K562 (cell line): ENCODE results near the gene CCT5. TPM values are rescaled to one million over a fixed set of nuclear protein-coding genes. Genes with fewer than 3 reads are reported as not detected.
A peak's percentile ranks its signal among the peaks of the same experiment; 100 is the strongest.

ENCODE experiments used
- HMGN3 ChIP-seq: IDR thresholded peaks from 2 replicates; pipeline ENCODE4 v1.6.1; 2011; ENCODE audit warnings: borderline replicate concordance, low read depth, mild to moderate bottlenecking, mixed read lengths, low read length; ENCODE audit not compliant: insufficient read length; ENCODE audit errors: extremely low read depth
- KDM4B ChIP-seq, 2 experiments: fragments of 450-650 bp in 1 of 2; sonication (generic) in 1 of 2; IDR thresholded peaks; 2 replicates each; pipeline ENCODE4 v1.6.1; 2016 to 2017; ENCODE audit warnings: borderline replicate concordance in 2 of 2, antibody characterized with exemption in 1 of 2, low read depth in 1 of 2, mild to moderate bottlenecking in 1 of 2
- RBM15 ChIP-seq: fragments of 200-400 bp; formaldehyde crosslinking; IDR thresholded peaks from 2 replicates; pipeline ENCODE4 v1.6.1; 2018; ENCODE audit warnings: mild to moderate bottlenecking, low read length, moderate library complexity; ENCODE audit not compliant: insufficient read depth
- RBM17 ChIP-seq: fragments of 200-400 bp; formaldehyde crosslinking; IDR thresholded peaks from 2 replicates; pipeline ENCODE4 v1.6.1; 2017; ENCODE audit warnings: low read depth, mild to moderate bottlenecking, low read length, borderline replicate concordance
- SLC30A9 ChIP-seq: fragments of 250-450 bp; sonication (Bioruptor Pico); IDR thresholded peaks from 2 replicates; pipeline ENCODE4 v1.8.0; 2022; ENCODE audit warnings: mild to moderate bottlenecking, moderate library complexity
- SMARCA4 ChIP-seq: fragments of 450-650 bp; IDR thresholded peaks from 2 replicates; pipeline ENCODE4 v1.6.1; 2016
- TAF7 ChIP-seq: fragments of 450-650 bp; IDR thresholded peaks from 2 replicates; pipeline ENCODE4 v1.6.1; 2016; ENCODE audit warnings: missing genetic modification characterization, missing compliant biosample characterization
- TOE1 ChIP-seq, 2 experiments: fragments of 450-650 bp in 1 of 2; sonication (generic) in 1 of 2; formaldehyde crosslinking in 1 of 2; IDR thresholded peaks; 2 replicates each; pipeline versions ENCODE4 v1.7.1 to v1.8.0; 2016 to 2022; ENCODE audit warnings: borderline replicate concordance in 2 of 2, mild to moderate bottlenecking in 2 of 2, antibody characterized with exemption in 1 of 2, inconsistent platforms in 1 of 2, low read depth in 1 of 2, missing genetic modification reagents in 1 of 2, moderate library complexity in 1 of 2
- XRCC4 ChIP-seq: IDR thresholded peaks from one replicate; pipeline ENCODE4 v1.6.1; 2011; ENCODE audit not compliant: insufficient read depth, insufficient read length; ENCODE audit errors: extremely low read depth
- ZNF133 ChIP-seq: fragments of 250-450 bp; sonication (Bioruptor Pico); IDR thresholded peaks from 2 replicates; pipeline ENCODE4 v1.4.0; 2020; ENCODE audit warnings: mild to moderate bottlenecking
- ZNF24 ChIP-seq: fragments of 450-650 bp; IDR thresholded peaks from 2 replicates; pipeline ENCODE4 v1.6.1; 2016
- ZNF444 ChIP-seq: fragments of 250-450 bp; sonication (Bioruptor Pico); IDR thresholded peaks from 2 replicates; pipeline ENCODE4 v1.4.0; 2020; ENCODE audit warnings: mild to moderate bottlenecking, moderate library complexity
- polyA plus RNA-seq, 8 experiments: library from polyadenylated mRNA; depleted of rRNA in 4 of 8; stranded (reverse) in 5 of 8; unstranded in 3 of 8; fragments of >200 nt; fragmentation: Nextera tagmentation in 2 of 8; fragmentation: Illumina TruSeq in 1 of 8; extraction: Ambion mirVana in 2 of 8; extraction: Trizol in 1 of 8; gene quantifications; 2 replicates each; pipeline versions ENCODE4 v1.2.1 to v1.2.3, GENCODE V29; 2011 to 2014; ENCODE audit warnings: inconsistent platforms in 1 of 8, missing spikeins in 1 of 8
- total RNA-seq, 7 experiments: library from RNA; depleted of rRNA in 6 of 7; stranded (reverse); fragments of >200 nt in 6 of 7; fragmentation: Illumina TruSeq in 2 of 7; extraction: Trizol in 2 of 7; gene quantifications; 2 replicates each; pipeline versions ENCODE4 v1.2.1 to v1.2.3, GENCODE V29; 2011 to 2021; ENCODE audit warnings: low replicate concordance in 1 of 7
- TF ChIP-seq, protein P1 (sequence below): fragments of 250-450 bp; sonication (Bioruptor Pico); IDR thresholded peaks from 2 replicates; pipeline ENCODE4 v1.4.0; 2020; ENCODE audit warnings: mild to moderate bottlenecking, moderate library complexity
- TF ChIP-seq, protein P2 (sequence below): sonication (generic); formaldehyde crosslinking; IDR thresholded peaks from 2 replicates; pipeline ENCODE4 v1.8.1; 2023; ENCODE audit warnings: missing genetic modification reagents, mild to moderate bottlenecking, borderline replicate concordance
- TF ChIP-seq, protein P3 (sequence below), 3 experiments: IDR thresholded peaks in 2 of 3; conservative IDR thresholded peaks in 1 of 3; 2 replicates each; pipeline ENCODE4 v1.5.1; 2011 to 2012; ENCODE audit warnings: low read length in 3 of 3, mild to moderate bottlenecking in 3 of 3, control low read depth in 2 of 3, improper control_type of control experiment in 1 of 3, inconsistent platforms in 1 of 3, low read depth in 1 of 3, mixed read lengths in 1 of 3, moderate library complexity in 1 of 3; ENCODE audit not compliant: insufficient read depth in 2 of 3

Gene CCT5
- total and polyA plus RNA-seq, 9 of the 15 experiments (the other 6 are each of a cell fraction or from before 2014, with no cell fraction given), result 782 to 1,606 (median 1,153) TPM

DNA sequence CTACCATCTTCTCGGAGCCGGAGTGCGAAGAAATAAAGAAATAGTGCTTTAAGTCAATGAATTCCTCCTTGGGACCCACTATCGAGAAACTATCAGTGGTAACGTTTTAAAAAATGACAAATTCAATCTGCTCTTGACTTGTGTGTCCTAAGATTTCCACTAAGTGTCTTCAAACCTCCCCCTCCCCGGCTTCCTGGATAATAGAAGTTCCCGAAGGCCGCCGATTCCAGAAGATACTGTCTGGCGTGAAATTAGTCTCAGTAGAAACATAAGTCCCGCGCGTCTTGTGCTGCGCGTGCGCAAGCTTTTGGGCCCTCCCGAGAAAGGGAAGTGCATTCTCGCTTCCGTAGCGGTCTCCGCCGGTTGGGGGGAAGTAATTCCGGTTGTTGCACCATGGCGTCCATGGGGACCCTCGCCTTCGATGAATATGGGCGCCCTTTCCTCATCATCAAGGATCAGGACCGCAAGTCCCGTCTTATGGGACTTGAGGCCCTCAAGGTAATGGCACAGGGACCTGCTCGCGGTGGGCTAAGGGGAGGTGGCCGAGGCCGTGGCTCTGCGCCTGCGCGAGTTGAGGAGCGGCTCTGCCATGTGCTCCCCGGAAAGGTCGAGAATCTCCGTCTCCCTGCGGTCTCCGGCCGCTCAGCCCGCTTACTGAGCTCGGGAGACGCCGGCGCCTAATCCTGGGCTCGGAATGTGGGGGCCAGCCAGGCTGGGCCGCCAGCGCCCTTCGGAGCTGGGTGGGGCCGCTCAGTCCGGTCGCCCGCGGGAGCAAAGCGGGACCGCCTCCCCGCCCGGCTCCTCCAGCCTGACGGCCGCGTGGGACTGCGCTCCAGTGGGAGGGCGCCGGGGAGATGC lies at the start of gene CCT5 (continued):
- TF ChIP-seq, protein P1, sequence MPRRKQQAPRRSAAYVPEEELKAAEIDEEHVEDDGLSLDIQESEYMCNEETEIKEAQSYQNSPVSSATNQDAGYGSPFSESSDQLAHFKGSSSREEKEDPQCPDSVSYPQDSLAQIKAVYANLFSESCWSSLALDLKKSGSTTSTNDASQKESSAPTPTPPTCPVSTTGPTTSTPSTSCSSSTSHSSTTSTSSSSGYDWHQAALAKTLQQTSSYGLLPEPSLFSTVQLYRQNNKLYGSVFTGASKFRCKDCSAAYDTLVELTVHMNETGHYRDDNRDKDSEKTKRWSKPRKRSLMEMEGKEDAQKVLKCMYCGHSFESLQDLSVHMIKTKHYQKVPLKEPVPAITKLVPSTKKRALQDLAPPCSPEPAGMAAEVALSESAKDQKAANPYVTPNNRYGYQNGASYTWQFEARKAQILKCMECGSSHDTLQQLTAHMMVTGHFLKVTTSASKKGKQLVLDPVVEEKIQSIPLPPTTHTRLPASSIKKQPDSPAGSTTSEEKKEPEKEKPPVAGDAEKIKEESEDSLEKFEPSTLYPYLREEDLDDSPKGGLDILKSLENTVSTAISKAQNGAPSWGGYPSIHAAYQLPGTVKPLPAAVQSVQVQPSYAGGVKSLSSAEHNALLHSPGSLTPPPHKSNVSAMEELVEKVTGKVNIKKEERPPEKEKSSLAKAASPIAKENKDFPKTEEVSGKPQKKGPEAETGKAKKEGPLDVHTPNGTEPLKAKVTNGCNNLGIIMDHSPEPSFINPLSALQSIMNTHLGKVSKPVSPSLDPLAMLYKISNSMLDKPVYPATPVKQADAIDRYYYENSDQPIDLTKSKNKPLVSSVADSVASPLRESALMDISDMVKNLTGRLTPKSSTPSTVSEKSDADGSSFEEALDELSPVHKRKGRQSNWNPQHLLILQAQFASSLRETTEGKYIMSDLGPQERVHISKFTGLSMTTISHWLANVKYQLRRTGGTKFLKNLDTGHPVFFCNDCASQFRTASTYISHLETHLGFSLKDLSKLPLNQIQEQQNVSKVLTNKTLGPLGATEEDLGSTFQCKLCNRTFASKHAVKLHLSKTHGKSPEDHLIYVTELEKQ, result no peak
- TF ChIP-seq, protein P2, sequence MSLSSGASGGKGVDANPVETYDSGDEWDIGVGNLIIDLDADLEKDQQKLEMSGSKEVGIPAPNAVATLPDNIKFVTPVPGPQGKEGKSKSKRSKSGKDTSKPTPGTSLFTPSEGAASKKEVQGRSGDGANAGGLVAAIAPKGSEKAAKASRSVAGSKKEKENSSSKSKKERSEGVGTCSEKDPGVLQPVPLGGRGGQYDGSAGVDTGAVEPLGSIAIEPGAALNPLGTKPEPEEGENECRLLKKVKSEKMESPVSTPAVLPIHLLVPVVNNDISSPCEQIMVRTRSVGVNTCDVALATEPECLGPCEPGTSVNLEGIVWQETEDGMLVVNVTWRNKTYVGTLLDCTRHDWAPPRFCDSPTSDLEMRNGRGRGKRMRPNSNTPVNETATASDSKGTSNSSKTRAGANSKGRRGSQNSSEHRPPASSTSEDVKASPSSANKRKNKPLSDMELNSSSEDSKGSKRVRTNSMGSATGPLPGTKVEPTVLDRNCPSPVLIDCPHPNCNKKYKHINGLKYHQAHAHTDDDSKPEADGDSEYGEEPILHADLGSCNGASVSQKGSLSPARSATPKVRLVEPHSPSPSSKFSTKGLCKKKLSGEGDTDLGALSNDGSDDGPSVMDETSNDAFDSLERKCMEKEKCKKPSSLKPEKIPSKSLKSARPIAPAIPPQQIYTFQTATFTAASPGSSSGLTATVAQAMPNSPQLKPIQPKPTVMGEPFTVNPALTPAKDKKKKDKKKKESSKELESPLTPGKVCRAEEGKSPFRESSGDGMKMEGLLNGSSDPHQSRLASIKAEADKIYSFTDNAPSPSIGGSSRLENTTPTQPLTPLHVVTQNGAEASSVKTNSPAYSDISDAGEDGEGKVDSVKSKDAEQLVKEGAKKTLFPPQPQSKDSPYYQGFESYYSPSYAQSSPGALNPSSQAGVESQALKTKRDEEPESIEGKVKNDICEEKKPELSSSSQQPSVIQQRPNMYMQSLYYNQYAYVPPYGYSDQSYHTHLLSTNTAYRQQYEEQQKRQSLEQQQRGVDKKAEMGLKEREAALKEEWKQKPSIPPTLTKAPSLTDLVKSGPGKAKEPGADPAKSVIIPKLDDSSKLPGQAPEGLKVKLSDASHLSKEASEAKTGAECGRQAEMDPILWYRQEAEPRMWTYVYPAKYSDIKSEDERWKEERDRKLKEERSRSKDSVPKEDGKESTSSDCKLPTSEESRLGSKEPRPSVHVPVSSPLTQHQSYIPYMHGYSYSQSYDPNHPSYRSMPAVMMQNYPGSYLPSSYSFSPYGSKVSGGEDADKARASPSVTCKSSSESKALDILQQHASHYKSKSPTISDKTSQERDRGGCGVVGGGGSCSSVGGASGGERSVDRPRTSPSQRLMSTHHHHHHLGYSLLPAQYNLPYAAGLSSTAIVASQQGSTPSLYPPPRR (CRISPR knock-in tag), result 0 out of 2 replicates have a peak, but pooled peaks have one; percentile 25
- TF ChIP-seq TOE1 (IDR thresholded peaks at IDR 0.05; ENCODE audit: borderline replicate concordance) (peak; percentile 83), TOE1 (CRISPR knock-in tag; IDR thresholded peaks at IDR 0.05; ENCODE audit: borderline replicate concordance, low read depth) (0 out of 2 replicates have a peak, but pooled peaks have one; percentile 79), RBM15 (no peak), TAF7 (tag) (peak; percentile 96), ZNF133 (CRISPR knock-in tag) (0 out of 2 replicates have a peak, but pooled peaks have one; percentile 43), ZNF24 (no peak), HMGN3 (peak; percentile 58), KDM4B (IDR thresholded peaks at IDR 0.05; ENCODE audit: borderline replicate concordance in 2 of 2, low read depth in 1 of 2) (peak in 1 of 2 experiments; percentile 71; a peak in 1 of 4 replicates), SMARCA4 (no peak), ZNF444 (no peak), RBM17 (no peak), XRCC4 (no peak), SLC30A9 (no peak)
- TF ChIP-seq, protein P3, sequence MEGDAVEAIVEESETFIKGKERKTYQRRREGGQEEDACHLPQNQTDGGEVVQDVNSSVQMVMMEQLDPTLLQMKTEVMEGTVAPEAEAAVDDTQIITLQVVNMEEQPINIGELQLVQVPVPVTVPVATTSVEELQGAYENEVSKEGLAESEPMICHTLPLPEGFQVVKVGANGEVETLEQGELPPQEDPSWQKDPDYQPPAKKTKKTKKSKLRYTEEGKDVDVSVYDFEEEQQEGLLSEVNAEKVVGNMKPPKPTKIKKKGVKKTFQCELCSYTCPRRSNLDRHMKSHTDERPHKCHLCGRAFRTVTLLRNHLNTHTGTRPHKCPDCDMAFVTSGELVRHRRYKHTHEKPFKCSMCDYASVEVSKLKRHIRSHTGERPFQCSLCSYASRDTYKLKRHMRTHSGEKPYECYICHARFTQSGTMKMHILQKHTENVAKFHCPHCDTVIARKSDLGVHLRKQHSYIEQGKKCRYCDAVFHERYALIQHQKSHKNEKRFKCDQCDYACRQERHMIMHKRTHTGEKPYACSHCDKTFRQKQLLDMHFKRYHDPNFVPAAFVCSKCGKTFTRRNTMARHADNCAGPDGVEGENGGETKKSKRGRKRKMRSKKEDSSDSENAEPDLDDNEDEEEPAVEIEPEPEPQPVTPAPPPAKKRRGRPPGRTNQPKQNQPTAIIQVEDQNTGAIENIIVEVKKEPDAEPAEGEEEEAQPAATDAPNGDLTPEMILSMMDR (IDR thresholded peaks at IDR 0.05 in 2 of 3, conservative IDR thresholded peaks at IDR 0.05 in 1 of 3; ENCODE audit: insufficient read depth in 2 of 3, low read depth in 1 of 3, low read length in 3 of 3), result no peak
